ENCODE data around the gene CHST8.

CHST8 gene

DNA sequence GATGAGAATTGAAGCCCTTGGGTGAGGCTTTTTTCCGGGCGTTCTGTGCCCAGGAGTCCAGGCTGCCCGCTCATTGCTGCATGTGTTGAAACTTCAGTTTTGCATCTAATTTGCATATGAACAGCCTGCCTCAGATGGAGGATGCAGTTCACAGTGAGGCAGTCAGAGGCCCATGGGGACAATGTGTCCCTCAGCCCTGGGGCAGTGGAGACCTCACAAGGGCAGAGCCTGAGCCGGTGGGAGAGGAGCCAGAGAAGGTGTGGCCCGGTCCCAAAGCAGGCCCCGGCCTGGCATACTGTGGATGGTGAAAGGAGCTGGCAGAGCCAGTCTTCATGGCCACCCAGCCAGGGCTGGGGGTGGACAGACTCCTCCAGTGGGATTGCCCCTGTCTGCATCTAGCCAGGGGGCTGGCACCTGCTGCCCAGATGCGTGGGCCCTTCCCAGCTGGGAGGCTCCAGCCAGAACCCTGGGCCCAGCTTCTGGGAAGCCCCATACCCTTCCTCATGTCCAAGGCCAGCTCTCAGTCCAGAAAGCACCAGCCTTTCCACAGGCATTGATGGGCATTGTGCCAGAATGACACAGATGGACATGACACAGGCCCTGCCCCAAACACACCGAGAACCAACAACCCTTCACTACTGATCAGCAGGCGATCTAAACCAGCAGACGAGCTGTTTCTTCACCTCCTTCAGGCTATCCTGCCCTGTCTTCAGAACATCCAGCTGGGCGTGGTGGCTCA lies 142.0 kb downstream of the CHST8 start:
- Histone ChIP-seq H3K27me3 (ENCODE audit: insufficient read depth, poor library complexity, severe bottlenecking) (no peaks in the 10 kb centered on the region), H3K27ac (replicated peaks) (no peak overlapping the region), H3K4me3 (replicated peaks; ENCODE audit: insufficient read depth, low read length) (no peak overlapping the region)
- DNase-seq (ENCODE audit: low read depth in 1 of 2, low spot score in 1 of 2): no peak
- TF ChIP-seq POLR2AphosphoS5 (IDR thresholded peaks at IDR 0.05; ENCODE audit: low read depth): no peak
- TF ChIP-seq, protein P1, sequence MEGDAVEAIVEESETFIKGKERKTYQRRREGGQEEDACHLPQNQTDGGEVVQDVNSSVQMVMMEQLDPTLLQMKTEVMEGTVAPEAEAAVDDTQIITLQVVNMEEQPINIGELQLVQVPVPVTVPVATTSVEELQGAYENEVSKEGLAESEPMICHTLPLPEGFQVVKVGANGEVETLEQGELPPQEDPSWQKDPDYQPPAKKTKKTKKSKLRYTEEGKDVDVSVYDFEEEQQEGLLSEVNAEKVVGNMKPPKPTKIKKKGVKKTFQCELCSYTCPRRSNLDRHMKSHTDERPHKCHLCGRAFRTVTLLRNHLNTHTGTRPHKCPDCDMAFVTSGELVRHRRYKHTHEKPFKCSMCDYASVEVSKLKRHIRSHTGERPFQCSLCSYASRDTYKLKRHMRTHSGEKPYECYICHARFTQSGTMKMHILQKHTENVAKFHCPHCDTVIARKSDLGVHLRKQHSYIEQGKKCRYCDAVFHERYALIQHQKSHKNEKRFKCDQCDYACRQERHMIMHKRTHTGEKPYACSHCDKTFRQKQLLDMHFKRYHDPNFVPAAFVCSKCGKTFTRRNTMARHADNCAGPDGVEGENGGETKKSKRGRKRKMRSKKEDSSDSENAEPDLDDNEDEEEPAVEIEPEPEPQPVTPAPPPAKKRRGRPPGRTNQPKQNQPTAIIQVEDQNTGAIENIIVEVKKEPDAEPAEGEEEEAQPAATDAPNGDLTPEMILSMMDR (IDR thresholded peaks at IDR 0.05; ENCODE audit: insufficient read depth, low read length): no peak
- TF ChIP-seq GABPA (IDR thresholded peaks at IDR 0.05; ENCODE audit: low read depth): no peak
- TF ChIP-seq, protein P2, sequence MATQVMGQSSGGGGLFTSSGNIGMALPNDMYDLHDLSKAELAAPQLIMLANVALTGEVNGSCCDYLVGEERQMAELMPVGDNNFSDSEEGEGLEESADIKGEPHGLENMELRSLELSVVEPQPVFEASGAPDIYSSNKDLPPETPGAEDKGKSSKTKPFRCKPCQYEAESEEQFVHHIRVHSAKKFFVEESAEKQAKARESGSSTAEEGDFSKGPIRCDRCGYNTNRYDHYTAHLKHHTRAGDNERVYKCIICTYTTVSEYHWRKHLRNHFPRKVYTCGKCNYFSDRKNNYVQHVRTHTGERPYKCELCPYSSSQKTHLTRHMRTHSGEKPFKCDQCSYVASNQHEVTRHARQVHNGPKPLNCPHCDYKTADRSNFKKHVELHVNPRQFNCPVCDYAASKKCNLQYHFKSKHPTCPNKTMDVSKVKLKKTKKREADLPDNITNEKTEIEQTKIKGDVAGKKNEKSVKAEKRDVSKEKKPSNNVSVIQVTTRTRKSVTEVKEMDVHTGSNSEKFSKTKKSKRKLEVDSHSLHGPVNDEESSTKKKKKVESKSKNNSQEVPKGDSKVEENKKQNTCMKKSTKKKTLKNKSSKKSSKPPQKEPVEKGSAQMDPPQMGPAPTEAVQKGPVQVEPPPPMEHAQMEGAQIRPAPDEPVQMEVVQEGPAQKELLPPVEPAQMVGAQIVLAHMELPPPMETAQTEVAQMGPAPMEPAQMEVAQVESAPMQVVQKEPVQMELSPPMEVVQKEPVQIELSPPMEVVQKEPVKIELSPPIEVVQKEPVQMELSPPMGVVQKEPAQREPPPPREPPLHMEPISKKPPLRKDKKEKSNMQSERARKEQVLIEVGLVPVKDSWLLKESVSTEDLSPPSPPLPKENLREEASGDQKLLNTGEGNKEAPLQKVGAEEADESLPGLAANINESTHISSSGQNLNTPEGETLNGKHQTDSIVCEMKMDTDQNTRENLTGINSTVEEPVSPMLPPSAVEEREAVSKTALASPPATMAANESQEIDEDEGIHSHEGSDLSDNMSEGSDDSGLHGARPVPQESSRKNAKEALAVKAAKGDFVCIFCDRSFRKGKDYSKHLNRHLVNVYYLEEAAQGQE (IDR thresholded peaks at IDR 0.05; ENCODE audit: insufficient replicate concordance, low read depth): no peak
- no peak for TF ChIP-seq SPI1 (IDR thresholded peaks at IDR 0.05; ENCODE audit: borderline replicate concordance, low read depth)

DNA sequence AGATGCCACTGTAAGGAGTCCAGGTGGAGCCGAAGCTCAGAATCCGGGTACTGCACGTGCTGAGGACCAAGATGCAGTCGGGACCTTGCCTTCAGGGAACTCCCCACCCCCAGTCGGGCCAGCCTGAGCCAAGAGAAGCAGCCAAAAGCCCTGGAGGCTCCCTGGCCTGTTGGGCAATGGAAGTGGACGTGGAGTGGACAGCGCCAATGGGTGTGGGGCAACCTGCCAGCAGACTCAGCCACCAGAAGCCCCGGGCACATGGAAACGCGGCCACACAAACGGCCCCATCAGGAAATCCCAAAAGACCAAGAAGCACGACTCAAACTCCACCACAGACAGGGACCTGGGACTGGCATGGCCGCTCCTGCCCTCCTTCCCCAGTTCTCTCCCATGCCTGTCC lies 144.9 kb downstream of the CHST8 start:
- TF ChIP-seq SPI1 (IDR thresholded peaks at IDR 0.05; ENCODE audit: borderline replicate concordance, low read depth) (no peak), GABPA (IDR thresholded peaks at IDR 0.05; ENCODE audit: low read depth) (no peak), POLR2AphosphoS5 (IDR thresholded peaks at IDR 0.05; ENCODE audit: low read depth) (no peak)
- TF ChIP-seq, protein P2 (IDR thresholded peaks at IDR 0.05; ENCODE audit: insufficient replicate concordance, low read depth): no peak
- TF ChIP-seq, protein P1 (IDR thresholded peaks at IDR 0.05; ENCODE audit: insufficient read depth, low read length): no peak
- no peak overlapping the region for H3K4me3 ChIP-seq (replicated peaks; ENCODE audit: insufficient read depth, low read length)

DNA sequence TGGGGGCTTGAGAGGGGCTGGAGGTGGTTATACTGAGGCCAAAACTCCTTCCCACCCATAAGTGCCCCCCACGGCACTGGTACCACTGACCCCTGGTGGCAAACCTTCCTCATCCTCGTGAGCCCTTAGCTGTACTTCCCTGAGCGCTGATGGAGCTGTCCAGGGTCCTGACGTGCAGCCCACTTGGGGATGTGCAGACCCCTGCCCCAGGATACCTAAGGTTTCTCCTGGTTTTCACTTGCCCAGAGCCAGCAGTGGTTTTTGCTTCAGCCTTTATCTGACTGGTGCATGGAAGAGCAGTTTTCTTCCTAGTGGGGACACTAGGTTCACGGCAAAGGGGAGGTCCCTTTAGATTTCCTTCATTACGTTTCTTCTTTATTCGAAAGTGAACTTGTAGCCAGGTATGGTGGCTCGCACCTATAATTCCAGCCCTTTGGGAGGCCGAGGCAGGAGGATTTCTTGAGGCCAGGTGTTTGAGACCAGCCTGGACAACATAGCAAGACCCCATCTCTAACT lies 146.2 kb downstream of the CHST8 start:
- no peak overlapping the region for H3K4me3 ChIP-seq (replicated peaks; ENCODE audit: insufficient read depth, low read length)
- TF ChIP-seq GABPA (IDR thresholded peaks at IDR 0.05; ENCODE audit: low read depth) (no peak), POLR2AphosphoS5 (IDR thresholded peaks at IDR 0.05; ENCODE audit: low read depth) (no peak), SPI1 (IDR thresholded peaks at IDR 0.05; ENCODE audit: borderline replicate concordance, low read depth) (no peak)
- TF ChIP-seq, protein P2 (IDR thresholded peaks at IDR 0.05; ENCODE audit: insufficient replicate concordance, low read depth): peak; percentile 100
- TF ChIP-seq, protein P1 (IDR thresholded peaks at IDR 0.05; ENCODE audit: insufficient read depth, low read length): no peak
- peak in 1 of 2 experiments; percentile 16 for DNase-seq (ENCODE audit: low read depth in 1 of 2, low spot score in 1 of 2)
- no peak overlapping the region for H3K27ac ChIP-seq (replicated peaks)
- no peaks in the 10 kb centered on the region for H3K27me3 ChIP-seq (ENCODE audit: insufficient read depth, poor library complexity, severe bottlenecking)

More for the DNA sequence above, 144.9 kb downstream of the CHST8 start:
- no peak for DNase-seq (ENCODE audit: low read depth in 1 of 2, low spot score in 1 of 2)
- Histone ChIP-seq H3K27me3 (ENCODE audit: insufficient read depth, poor library complexity, severe bottlenecking) (no peaks in the 10 kb centered on the region), H3K27ac (replicated peaks) (no peak overlapping the region)

All from HL-60 (cell line).